MM.1S (cell line): ENCODE data around the gene MYMK.

Experiments
- CTCF ChIP-seq: fragments of 300-600 bp; sonication (generic); IDR thresholded peaks from 2 replicates; pipeline ENCODE4 v1.5.1; 2016; ENCODE audit warnings: antibody characterized with exemption, low read length, mixed read lengths
- EZH2 ChIP-seq: fragments of 300-600 bp; sonication (generic); optimal IDR thresholded peaks from 2 replicates; pipeline ENCODE3; 2017; ENCODE audit warnings: low read depth, mild to moderate bottlenecking, antibody characterized with exemption, low read length, mixed read lengths
- EZH2phosphoT487 ChIP-seq: fragments of 300-600 bp; sonication (generic); IDR thresholded peaks from 2 replicates; pipeline ENCODE4 v1.6.1; 2018; ENCODE audit warnings: antibody characterized with exemption, low read length

DNA sequence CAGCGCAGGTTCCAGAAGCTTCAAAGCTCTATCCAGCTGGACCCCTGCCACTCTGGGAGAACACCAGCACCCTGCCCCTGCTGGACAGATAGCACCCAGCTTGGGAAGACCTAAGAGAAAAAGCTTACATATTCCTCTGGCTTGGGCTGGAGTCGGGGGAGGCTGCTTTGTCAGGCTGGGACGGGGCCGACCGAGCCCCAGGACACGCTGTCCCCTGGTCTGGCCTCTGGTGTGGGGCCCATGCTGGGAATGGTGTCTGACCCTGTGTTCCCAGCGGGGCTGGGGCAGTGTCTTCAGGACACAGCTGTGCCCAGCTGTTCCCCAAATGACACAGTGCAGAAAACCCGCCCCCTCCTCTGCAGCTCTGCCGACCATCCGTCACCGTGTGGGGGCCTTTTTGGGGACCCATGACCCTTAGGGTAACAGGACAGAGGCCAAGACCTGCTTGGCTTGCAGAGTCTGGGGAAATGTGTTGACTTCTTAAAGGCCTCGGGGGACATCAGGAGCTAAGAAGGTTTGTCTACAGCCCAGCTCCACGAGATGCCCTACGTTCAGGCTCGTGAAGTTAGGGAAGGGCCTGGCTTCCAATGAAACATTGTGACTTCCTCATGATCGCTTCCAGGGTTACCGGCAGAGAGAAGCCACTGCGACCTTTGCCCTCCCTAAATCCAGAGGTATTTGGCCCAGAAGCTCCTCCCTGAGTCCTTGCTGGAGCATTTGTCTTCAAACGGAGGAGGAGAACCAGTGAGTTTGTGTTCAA, 25.4 kb downstream of the MYMK start:
- no peak for TF ChIP-seq CTCF
- TF ChIP-seq EZH2phosphoT487 = no peak
- no peak for TF ChIP-seq EZH2
